ENCODE data around the gene ZNF292. TPM values are rescaled to one million over a fixed set of nuclear protein-coding genes. Genes with fewer than 3 reads are reported as not detected.

Gene ZNF292
- polyA plus RNA-seq, 1 of the 3 experiments (the other 2 are of a cell fraction) = 3.2 TPM

Other genes starting within 250 kb of the ZNF292 start
- gene HTR1E, start 218.0 kb upstream of the ZNF292 start, polyA plus RNA-seq (2012; rRNA removed) = 0.02 and 0.03 TPM in 2 replicates
- gene CGA, start 60.5 kb upstream of the ZNF292 start, polyA plus RNA-seq (2012; rRNA removed) = 0.10 and 0.18 TPM in 2 replicates
- 1.6 and 3.1 TPM in 2 replicates for gene SMIM8, start 167.0 kb downstream of the ZNF292 start, polyA plus RNA-seq (2012; rRNA removed)
- not detected in 2 replicates for gene GJB7, start 173.7 kb downstream of the ZNF292 start, polyA plus RNA-seq (2012; rRNA removed)
- 0.49 and 0.54 TPM in 2 replicates for gene C6orf163, start 189.2 kb downstream of the ZNF292 start, polyA plus RNA-seq (2012; rRNA removed)

Data from SK-N-SH (cell line).